Stomach (tissue), 4 donors: ENCODE measurements around the gene TRIM52.

ENCODE experiments used
- CTCF ChIP-seq, 7 experiments: fragments of 450-650 bp in 4 of 7; fragments of 200-600 bp in 3 of 7; sonication (generic) in 3 of 7; IDR thresholded peaks; one replicate each; pipeline ENCODE4 v1.5.1; 2016 to 2019; ENCODE audit warnings: antibody characterized with exemption in 7 of 7, control low read depth in 2 of 7, mild to moderate bottlenecking in 1 of 7
- EP300 ChIP-seq: sonication (generic); formaldehyde crosslinking; IDR thresholded peaks from one replicate; pipeline ENCODE4 v1.6.1; 2017; ENCODE audit warnings: antibody characterized with exemption
- POLR2AphosphoS5 ChIP-seq, 3 donors: sonication (generic); formaldehyde crosslinking; IDR thresholded peaks; one replicate each; pipeline ENCODE4 v1.6.1; 2016; ENCODE audit warnings: antibody characterized with exemption in 3 of 3

DNA sequence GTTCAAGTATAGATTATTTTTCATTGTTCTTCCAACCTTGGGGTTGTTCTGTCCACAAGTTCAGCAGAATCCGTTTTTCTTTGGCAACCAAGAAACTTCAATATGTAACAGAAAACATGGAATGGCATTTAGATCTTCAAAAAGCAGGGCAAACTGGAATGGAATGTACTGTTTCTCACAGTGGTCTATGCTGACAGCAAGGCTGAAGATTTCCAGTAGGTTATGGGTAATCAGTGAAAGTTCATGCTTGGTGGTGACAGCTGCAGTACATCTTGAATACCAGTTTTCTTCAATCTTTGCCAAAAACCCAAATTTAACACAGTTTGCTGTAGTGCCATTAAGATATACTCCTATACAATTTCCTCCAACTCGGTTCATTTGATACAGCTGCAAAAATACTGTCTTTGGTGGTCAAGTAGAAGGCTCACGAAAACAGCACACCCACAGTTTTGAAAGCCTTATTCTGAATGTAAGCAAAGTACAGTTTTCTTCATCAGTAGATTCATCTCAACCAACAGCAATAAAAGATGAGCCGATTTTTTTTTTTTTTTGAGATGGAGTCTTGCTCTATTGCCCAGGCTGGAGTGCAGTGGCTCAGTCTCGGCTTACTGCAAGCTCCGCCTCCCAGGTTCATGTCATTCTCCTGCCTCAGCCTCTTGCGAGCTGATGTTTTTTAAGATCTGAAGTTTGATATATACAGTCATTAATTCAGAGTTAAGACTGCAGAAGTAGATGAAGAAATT is 4.9 kb downstream of the TRIM52 start:
- TF ChIP-seq CTCF (IDR thresholded peaks at IDR 0.05) = no peak
- no peak for TF ChIP-seq EP300
- TF ChIP-seq POLR2AphosphoS5 (IDR thresholded peaks at IDR 0.05) = no peak
